IPS-20b (cell line): ENCODE measurements around the gene C6orf136.

Source experiments
- H3K27ac ChIP-seq: one replicate; pipeline ENCODE4 v1.5.1; 2013; ENCODE audit warnings: low read length
- H3K27me3 ChIP-seq: 2 replicates; pipeline ENCODE4 v1.6.1; 2013; ENCODE audit warnings: mild to moderate bottlenecking, low read length, inconsistent platforms; ENCODE audit not compliant: insufficient read depth
- H3K36me3 ChIP-seq: 2 replicates; pipeline ENCODE4 v1.6.1; 2013; ENCODE audit warnings: low read depth, mild to moderate bottlenecking, inconsistent platforms, low read length, moderate library complexity; ENCODE audit not compliant: insufficient read depth
- H3K4me1 ChIP-seq: 2 replicates; pipeline ENCODE4 v1.6.1; 2013; ENCODE audit warnings: mild to moderate bottlenecking, control low read depth, inconsistent platforms, low read length, moderate library complexity; ENCODE audit not compliant: insufficient read depth
- H3K4me3 ChIP-seq: 2 replicates; pipeline ENCODE4 v1.5.1; 2013; ENCODE audit warnings: mild to moderate bottlenecking, low read length, inconsistent platforms
- H3K9ac ChIP-seq: 2 replicates; pipeline ENCODE4 v1.6.1; 2013; ENCODE audit warnings: low read depth, mild to moderate bottlenecking, inconsistent platforms, low read length, moderate library complexity
- H3K9me3 ChIP-seq: 2 replicates; pipeline ENCODE4 v1.6.1; 2013; ENCODE audit warnings: mild to moderate bottlenecking, low read depth, low read length, inconsistent platforms; ENCODE audit not compliant: insufficient read depth

The C6orf136 gene

DNA sequence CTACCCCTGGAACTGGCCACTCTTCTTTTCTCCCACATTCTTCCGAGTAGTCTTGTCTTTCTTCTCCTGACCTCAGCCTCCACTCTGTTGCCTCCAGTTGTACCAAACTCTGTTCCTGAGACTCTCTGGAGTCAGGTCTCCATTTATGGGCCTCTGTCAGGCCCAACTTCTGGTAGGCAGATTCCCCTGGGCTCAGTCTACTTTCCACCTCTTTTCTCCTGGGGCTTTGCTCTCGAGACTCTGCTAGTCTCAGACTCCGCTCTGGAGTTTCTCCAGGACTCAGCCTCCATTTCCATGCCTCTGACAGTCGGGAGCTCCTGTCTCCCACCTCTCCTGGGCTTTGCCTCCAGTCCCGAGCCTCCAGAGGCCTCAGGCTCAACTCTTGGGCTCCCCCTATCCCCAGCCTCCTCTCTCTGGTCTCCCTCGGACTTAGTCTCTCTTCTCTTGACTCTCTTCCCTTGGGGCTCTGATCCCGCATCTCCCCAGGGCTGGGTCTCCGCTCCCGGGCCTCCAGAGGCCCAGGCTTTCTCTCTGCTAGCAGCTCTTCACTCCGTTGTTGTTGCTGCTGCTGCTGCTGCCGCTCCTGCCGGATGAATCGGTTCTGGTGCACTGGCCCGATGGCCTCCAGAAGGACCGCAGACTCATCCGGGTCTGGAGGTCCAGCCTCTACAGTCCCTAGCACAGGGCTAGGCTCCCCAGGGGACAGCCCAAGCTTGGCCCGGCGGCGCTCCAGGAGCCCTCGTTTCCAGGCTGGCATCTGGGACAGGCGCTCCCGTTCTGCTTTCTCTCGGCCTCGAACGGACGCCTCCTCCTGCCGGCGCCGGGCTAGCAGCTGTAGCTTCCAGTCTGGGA lies 38.5 kb downstream of the C6orf136 start:
- peaks cover 38% of the 10 kb centered on the region for H3K4me1 ChIP-seq
- no peaks in the 10 kb centered on the region for H3K36me3 ChIP-seq
- no peaks in the 10 kb centered on the region for H3K27me3 ChIP-seq
- H3K4me3 ChIP-seq = peak overlapping the region; percentile 82
- no peak overlapping the region for H3K27ac ChIP-seq
- H3K9ac ChIP-seq = no peak overlapping the region; the same call in 1 of the 2 replicates
- no peaks in the 10 kb centered on the region for H3K9me3 ChIP-seq

DNA sequence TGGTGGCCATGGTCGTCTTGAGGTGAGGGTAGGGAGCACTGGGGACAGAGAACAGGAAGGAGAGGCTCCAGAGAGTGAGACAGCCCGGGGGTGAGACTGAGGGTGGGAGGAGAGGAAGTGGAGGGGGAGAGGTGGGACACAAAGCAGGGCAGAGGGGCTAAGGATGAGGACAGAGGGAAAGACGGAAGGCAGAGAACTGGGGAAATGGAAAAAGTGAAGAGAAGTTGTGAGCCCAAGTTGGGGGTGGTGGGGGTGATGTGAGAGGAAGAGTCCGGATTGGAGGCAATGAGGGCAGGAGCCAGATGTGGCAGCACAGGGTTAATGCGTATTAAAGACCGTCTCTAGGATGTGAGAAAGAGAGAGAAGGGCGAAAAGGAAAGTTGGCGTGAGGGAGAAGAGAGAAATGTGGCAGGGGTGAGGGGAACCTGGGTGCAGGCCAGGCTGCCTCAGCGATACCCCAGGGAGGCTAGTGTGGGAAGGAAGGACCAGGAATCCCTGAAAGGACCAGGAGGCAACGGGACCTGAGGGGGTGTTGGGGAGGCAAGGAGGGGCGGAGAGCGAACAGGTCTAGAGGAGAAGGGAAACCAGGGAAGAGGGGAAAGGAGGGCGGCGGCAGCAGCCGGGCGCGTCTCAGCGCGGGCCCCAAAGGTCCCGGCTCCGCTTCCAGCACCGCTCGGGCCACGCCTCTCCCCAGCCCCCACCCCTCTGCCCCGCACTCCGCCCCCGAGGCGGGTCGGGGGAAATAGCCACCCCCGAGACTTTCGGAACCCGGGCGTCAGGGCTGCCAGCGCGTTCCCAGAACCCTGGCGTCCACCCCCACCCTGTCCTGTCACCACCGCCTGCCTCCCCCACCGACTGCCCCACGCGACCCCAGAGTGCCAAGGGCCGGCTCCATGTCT lies 39.3 kb downstream of the C6orf136 start, which contains the start of gene PPP1R18:
TSS of gene PPP1R18 (minus strand) at position 637 of the 899 bp plus-strand sequence. CDS start at position 10, 627 bp downstream.
- no peaks in the 10 kb centered on the region for H3K36me3 ChIP-seq
- peak within 1 kb of the TSS; percentile 44 for H3K27ac ChIP-seq
- H3K4me1 ChIP-seq = peaks cover 38% of the 10 kb centered on the region
- H3K9me3 ChIP-seq = no peaks in the 10 kb centered on the region
- H3K9ac ChIP-seq = peak within 1 kb of the TSS; percentile 80
- no peaks in the 10 kb centered on the region for H3K27me3 ChIP-seq
- peak within 1 kb of the TSS; percentile 82 for H3K4me3 ChIP-seq

DNA sequence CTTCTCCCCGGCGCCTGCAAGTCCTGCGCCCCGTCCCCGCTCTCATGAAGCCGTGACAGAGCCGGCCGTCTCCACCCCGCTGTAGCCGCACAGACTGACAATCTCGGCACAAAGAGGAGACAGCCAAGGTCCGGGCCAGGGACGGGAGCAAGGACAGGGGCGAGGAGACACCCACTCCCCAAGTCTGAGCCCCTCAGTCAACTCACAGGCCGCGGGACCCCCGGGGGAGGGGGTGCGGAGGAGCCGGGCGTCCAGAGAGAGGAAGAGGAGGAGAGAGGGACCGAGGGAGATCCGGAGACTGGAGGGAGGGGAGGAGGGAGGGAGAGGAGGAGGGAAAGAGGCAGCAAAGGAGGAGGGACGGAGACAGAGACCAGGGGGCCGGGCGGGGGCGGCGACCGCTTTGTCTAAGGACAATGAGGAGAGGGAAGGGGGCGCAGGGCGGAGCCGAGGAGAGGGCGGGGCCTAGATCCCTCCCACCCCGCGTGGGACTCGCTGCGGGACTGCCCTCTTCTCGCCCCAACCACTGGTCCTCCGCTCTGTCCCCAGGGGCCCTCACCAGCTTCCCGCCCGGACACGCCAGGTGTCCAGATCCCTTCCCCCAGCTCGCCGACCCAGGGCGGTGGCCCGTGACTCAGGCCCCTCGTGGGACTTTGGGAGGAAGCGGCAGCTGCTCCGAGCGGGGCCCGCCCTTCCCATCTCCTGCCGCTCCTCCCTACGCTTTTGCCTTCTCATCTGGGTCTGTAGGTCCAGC lies 40.1 kb downstream of the C6orf136 start:
- Histone ChIP-seq H3K9ac (peak overlapping the region; percentile 80), H3K36me3 (no peaks in the 10 kb centered on the region), H3K4me3 (peak overlapping the region; percentile 82), H3K27ac (peak overlapping the region; percentile 44), H3K27me3 (no peaks in the 10 kb centered on the region), H3K9me3 (no peaks in the 10 kb centered on the region), H3K4me1 (peaks cover 42% of the 10 kb centered on the region)

DNA sequence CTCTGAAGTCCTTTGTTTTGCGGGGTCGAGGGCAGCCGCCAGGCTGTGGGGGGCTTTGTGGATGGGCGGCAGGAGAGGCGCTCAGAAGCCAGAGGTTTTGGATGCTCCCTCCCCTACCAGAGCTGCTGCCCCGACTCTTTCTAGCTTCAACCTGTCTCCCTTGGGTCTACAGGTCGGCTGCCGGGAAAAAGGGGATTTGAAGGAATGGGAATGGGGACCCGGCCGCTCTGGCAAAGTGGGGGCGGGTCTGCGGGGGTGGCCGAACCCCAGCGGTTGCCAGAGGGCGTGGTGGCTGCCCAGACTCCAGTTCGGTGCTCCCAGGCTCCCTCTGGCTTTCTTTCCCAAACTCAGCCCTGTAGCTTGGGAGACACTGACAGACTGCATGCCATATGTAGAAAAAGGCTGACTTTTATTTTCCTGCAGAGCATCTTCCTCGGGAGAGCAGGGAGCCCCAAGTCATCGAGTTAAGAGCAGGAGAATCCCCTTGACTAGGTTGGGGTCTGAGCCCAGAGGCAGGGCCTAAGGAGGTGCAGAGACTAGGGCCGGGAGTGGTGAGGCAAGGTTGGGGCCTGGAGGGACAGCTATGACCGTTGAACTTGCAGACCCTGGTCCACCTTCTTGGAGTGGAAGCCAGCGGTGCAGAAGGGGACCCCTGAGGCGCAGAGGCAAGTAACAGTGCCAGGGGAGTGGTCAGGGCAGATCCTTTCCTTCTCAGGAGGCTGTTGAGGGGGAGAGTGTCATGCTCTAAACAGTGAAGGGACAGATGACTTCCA lies 40.9 kb downstream of the C6orf136 start:
- peaks cover 34% of the 10 kb centered on the region for H3K4me1 ChIP-seq
- no peaks in the 10 kb centered on the region for H3K9me3 ChIP-seq
- H3K27ac ChIP-seq = peak overlapping the region; percentile 44
- peak overlapping the region; percentile 80 for H3K9ac ChIP-seq
- no peaks in the 10 kb centered on the region for H3K27me3 ChIP-seq
- H3K36me3 ChIP-seq = no peaks in the 10 kb centered on the region
- H3K4me3 ChIP-seq = peak overlapping the region; percentile 82

DNA sequence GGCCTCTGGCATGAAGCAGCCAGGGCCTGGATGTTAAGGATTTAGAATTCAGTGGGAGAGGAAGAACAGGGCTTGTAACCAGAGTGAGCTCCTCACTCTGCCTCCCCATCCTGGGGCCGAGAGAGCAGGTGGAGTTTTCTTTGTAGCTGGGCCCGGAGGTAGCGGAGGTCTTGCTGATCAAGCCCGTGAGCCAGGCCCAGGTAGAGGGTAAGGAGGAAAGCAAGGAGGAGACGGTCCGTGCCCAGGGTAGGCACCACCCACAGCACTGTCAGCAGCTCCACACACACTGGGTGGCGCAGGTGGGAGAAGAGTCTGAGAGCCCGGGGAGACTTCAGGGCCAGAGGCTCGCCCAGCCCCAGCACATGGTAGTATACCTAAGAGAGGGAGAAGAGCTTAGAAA lies 41.6 kb downstream of the C6orf136 start:
- H3K36me3 ChIP-seq = no peaks in the 10 kb centered on the region
- H3K4me1 ChIP-seq = peaks cover 27% of the 10 kb centered on the region
- no peaks in the 10 kb centered on the region for H3K9me3 ChIP-seq
- H3K27ac ChIP-seq = no peak overlapping the region
- no peaks in the 10 kb centered on the region for H3K27me3 ChIP-seq
- H3K9ac ChIP-seq = peak overlapping the region; percentile 80; the same call in 1 of the 2 replicates
- no peak overlapping the region for H3K4me3 ChIP-seq

DNA sequence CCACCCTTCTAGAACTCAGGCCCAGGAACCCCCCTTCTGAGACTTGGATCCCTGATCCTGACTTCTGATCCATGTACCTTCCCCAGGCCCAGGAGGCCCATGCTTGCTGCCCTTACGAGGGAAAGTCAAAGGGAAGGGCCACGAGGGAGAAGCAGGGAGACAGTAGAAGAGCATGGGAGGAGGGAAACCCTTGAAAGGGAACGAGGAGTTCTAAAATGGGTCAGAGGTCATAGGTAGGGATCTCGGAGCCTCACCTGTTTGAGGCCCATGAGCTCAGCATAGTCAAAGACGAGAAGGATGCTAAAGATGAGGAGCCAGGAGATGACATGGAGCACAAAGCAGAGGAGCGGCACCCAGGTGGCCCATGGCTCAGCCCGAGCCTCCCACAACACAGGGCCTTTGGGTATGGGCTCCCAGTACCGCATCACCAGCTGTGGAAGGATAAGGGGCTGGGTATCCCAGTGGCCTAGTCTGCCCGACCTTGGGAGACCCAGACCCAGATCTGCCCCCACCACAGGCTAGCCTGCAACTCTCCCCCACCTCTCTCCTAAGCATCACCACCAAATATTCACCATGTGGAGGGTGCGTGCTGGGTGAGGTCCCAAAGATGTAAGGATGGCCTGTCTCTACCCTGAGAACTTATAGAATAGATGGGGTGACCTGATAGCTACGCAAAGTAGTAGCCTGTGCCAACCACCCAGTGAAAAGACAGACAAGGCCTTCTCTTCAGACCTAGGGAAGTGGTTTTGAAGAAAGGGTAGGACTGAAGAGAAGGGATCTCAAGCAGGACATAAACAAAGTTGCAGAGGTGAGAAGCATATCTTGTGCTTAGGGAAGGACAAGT lies 42.3 kb downstream of the C6orf136 start:
- Histone ChIP-seq H3K9ac (no peak overlapping the region; the same call in 1 of the 2 replicates), H3K4me3 (peak overlapping the region; percentile 92)

DNA sequence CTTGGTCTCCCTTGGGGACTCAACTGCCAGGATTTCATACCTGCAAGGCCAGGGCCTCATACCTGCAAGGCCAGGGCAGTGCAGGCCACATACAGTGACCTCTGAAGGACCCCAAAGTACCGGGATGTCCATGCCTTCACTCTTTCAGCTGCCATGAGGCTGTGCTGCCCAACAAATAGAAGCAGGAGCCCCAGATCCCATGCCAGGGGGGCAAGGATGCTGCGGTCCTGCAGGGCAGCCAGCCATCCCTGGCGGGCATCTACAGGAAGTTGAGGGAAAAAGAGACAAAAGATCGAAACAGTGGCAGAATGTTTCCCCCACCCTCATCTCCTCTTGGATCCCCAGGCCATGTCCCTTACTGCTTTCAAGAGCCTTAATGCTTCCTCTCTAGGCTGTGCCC lies 43.1 kb downstream of the C6orf136 start:
- Histone ChIP-seq H3K27ac (peak overlapping the region; percentile 86), H3K9me3 (no peaks in the 10 kb centered on the region), H3K9ac (peak overlapping the region; percentile 87; the same call in 1 of the 2 replicates), H3K4me1 (peaks cover 23% of the 10 kb centered on the region), H3K4me3 (peak overlapping the region; percentile 92), H3K36me3 (no peaks in the 10 kb centered on the region), H3K27me3 (no peaks in the 10 kb centered on the region)

More for the DNA sequence above, 42.3 kb downstream of the C6orf136 start:
- H3K9me3 ChIP-seq = no peaks in the 10 kb centered on the region
- H3K27me3 ChIP-seq = no peaks in the 10 kb centered on the region
- no peak overlapping the region for H3K27ac ChIP-seq
- H3K36me3 ChIP-seq = no peaks in the 10 kb centered on the region
- peaks cover 23% of the 10 kb centered on the region for H3K4me1 ChIP-seq

DNA sequence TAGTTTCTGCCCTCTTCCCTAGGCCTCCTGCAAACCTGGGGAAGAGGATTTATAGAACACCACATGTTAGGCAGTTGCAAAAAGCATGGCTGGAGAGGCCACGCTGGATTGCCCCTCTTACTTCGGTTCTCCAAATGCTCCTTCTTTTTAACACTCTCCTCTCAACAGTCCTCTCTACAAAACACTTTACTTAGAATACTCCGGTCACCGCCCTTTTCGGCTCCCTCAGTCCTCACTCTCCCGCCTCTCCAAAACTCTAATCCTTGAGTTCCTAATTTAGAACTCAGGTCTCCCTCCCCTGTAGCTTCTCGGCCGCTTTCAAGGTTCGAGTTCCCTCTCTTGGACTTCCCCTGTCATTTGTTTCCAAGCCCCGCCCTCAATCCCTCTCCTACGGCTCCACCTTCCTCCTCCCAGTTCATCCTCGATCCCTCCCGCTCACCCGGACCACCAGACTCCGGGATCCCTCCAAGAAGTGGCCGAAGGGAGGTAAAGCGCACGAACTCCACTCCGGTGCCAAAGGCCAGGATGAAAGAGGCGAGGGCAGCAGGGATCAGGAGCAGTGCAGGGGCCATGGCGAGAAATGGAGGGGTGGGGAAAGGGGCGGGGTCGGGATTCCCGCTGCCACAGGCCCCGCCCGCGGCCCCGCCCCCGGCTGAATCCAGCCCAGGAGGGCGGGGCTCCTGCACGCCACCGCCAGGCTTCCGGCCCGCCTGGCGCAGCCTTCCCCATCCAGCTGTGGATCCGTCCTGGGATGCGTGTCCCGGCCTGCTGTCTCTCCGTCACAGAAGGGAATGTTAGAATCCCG lies 43.7 kb downstream of the C6orf136 start, which contains the start of gene NRM:
TSS of gene NRM (minus strand) at position 582 of the 805 bp plus-strand sequence. CDS start at position 572, 10 bp downstream.
- Histone ChIP-seq H3K27me3 (no peaks in the 10 kb centered on the region), H3K4me3 (peak within 1 kb of the TSS; percentile 92), H3K36me3 (no peaks in the 10 kb centered on the region), H3K9ac (peak within 1 kb of the TSS; percentile 87; the same call in 1 of the 2 replicates), H3K9me3 (no peaks in the 10 kb centered on the region), H3K27ac (peak within 1 kb of the TSS; percentile 86), H3K4me1 (peaks cover 21% of the 10 kb centered on the region)

DNA sequence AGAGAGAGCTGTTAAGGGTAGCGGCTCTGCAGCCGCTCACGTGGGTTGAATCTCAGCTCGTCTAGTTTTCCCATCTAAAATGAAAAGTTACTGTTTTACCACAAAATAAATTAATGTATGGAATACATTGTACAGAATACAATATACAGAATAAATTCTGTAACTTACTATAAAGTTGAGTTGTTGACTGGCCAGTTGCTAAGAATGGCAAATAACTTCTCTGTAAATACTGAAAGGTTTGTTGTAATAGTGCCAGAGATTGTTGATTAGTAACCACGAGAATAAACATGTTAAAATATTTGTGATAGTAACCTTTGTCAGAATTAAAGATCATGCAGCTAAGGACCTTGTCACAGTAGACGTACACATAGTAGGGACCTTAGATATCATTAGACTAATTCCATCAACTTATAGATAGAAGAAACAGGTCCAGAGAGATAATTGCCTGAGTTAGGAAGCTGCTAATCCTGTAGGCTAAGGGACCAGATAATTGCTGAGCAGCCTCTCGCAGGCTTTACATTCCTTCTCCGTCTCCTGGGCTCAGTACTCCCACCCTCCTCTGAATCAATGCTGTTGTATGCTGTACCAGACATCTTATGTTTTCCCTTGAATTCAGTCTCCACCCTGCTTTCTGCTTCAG lies 44.4 kb downstream of the C6orf136 start:
- Histone ChIP-seq H3K27me3 (no peaks in the 10 kb centered on the region), H3K4me3 (peak overlapping the region; percentile 92), H3K9ac (peak overlapping the region; percentile 87; the same call in 1 of the 2 replicates), H3K36me3 (no peaks in the 10 kb centered on the region), H3K27ac (no peak overlapping the region), H3K9me3 (no peaks in the 10 kb centered on the region), H3K4me1 (peaks cover 18% of the 10 kb centered on the region)
